ENCODE data around the gene ATXN7L1. TPM values are rescaled to one million over a fixed set of nuclear protein-coding genes. Genes with fewer than 3 reads are reported as not detected.
A peak's percentile ranks its signal among the peaks of the same experiment; 100 is the strongest.

ATXN7L1 gene
- polyA plus RNA-seq, result 10 to 100 TPM in 3 of 4 donors, 1 to 10 TPM in 1; 9.7 to 50.8 (median 26.7) TPM
- long read RNA-seq, donor 1, transcript ATXN7L1-203 (3 exons, 410 nt), result major isoform, 6 of 6 reads
- long read RNA-seq, donor 1, partial matches to known transcripts, result 0 of 6 reads
- long read RNA-seq, donor 1, other reads (novel, unspliced or antisense), result 0 of 6 reads
- long read RNA-seq, donor 2, partial matches to known transcripts, result 0 of 1 reads
- long read RNA-seq, donor 2, other reads (novel, unspliced or antisense), result 0 of 1 reads
- long read RNA-seq, donor 3, partial matches to known transcripts, result 0 of 2 reads
- long read RNA-seq, donor 3, other reads (novel, unspliced or antisense), result 0 of 2 reads
- long read RNA-seq, donor 4, result 0 reads
- long read RNA-seq, donor 5, result 0 reads
- long read RNA-seq, donor 6, partial matches to known transcripts, result 0 of 4 reads
- long read RNA-seq, donor 6, other reads (novel, unspliced or antisense), result 0 of 4 reads
- long read RNA-seq, donor 7, result 0 reads
- long read RNA-seq, donor 8, result 0 reads
- long read RNA-seq, donor 9, partial matches to known transcripts, result 0 of 2 reads
- long read RNA-seq, donor 9, other reads (novel, unspliced or antisense), result 0 of 2 reads
- long read RNA-seq, donor 10, partial matches to known transcripts, result 0 of 1 reads
- long read RNA-seq, donor 10, other reads (novel, unspliced or antisense), result 0 of 1 reads

GRCh38 chr7:105876091-105876963 lies at the start of gene ATXN7L1:
Gene ATXN7L1, minus strand, starts transcription at chr7:105876599. Its CDS starts 41 bp downstream, at chr7:105876558.
- 0 to 2% (median 1%) methylated on average over 44 to 77 of the region's 77 CpGs for WGBS, 3 donors
- peaks cover 8 to 21% (median 9%) of the 10 kb centered on the region in 3 donors for H3K4me1 ChIP-seq (ENCODE audit: control insufficient read depth in 3 of 3, insufficient read depth in 2 of 3, low read depth in 1 of 3, low read length in 2 of 3)
- peak within 1 kb of the TSS; percentile 80 to 94 (median 86) for H3K4me3 ChIP-seq (ENCODE audit: low read depth in 1 of 3, low read length in 3 of 3)
- DNase-seq (peak; percentile 98 to 99), FAIRE-seq (no peak)
- no peaks in the 10 kb centered on the region for H3K9me3 ChIP-seq (ENCODE audit: control insufficient read depth in 2 of 2, insufficient read depth in 1 of 2, low read depth in 1 of 2, low read length in 1 of 2)
- peaks cover 0 to 4% (median 0%) of the 10 kb centered on the region in 3 donors for H3K36me3 ChIP-seq (ENCODE audit: control insufficient read depth in 3 of 3, insufficient read depth in 2 of 3, low read depth in 1 of 3, low read length in 3 of 3)
- peak within 1 kb of the TSS; percentile 91 to 96 (median 94) for H3K27ac ChIP-seq (ENCODE audit: low read depth in 1 of 3, low read length in 2 of 3)
- H3K27me3 ChIP-seq (ENCODE audit: control insufficient read depth in 3 of 3, insufficient read depth in 3 of 3, low read length in 3 of 3), result no peaks in the 10 kb centered on the region

- Histone ChIP-seq H3K4me1 (ENCODE audit: control insufficient read depth in 3 of 3, insufficient read depth in 2 of 3, low read depth in 1 of 3, low read length in 2 of 3) (no peaks in the 10 kb centered on the region), H3K4me3 (ENCODE audit: low read depth in 1 of 3, low read length in 3 of 3) (no peak overlapping the region), H3K36me3 (ENCODE audit: control insufficient read depth in 3 of 3, insufficient read depth in 2 of 3, low read depth in 1 of 3, low read length in 3 of 3) (peaks cover 0 to 10% (median 7%) of the 10 kb centered on the region in 3 donors), H3K27me3 (ENCODE audit: control insufficient read depth in 3 of 3, insufficient read depth in 3 of 3, low read length in 3 of 3) (no peaks in the 10 kb centered on the region), H3K27ac (ENCODE audit: low read depth in 1 of 3, low read length in 2 of 3) (no peak overlapping the region), H3K9me3 (ENCODE audit: control insufficient read depth in 2 of 2, insufficient read depth in 1 of 2, low read depth in 1 of 2, low read length in 1 of 2) (peaks cover 0 to 21% of the 10 kb centered on the region in 2 donors)
- no peak for FAIRE-seq
- DNase-seq, result no peak
- WGBS, 3 donors, result 63 to 68% (median 68%) methylated on average over 3 of the region's 3 CpGs
Measured at GRCh38 chr7:105926131-105926530, 49.7 kb upstream of the ATXN7L1 start.

GRCh38 chr7:105924945-105925344 lies 48.5 kb upstream of the ATXN7L1 start:
- H3K27me3 ChIP-seq (ENCODE audit: control insufficient read depth in 3 of 3, insufficient read depth in 3 of 3, low read length in 3 of 3), result no peaks in the 10 kb centered on the region
- no peaks in the 10 kb centered on the region for H3K4me1 ChIP-seq (ENCODE audit: control insufficient read depth in 3 of 3, insufficient read depth in 2 of 3, low read depth in 1 of 3, low read length in 2 of 3)
- peaks cover 0 to 21% of the 10 kb centered on the region in 2 donors for H3K9me3 ChIP-seq (ENCODE audit: control insufficient read depth in 2 of 2, insufficient read depth in 1 of 2, low read depth in 1 of 2, low read length in 1 of 2)
- H3K4me3 ChIP-seq (ENCODE audit: low read depth in 1 of 3, low read length in 3 of 3), result no peak overlapping the region
- FAIRE-seq (no peak), DNase-seq (no peak)
- peaks cover 0 to 10% (median 7%) of the 10 kb centered on the region in 3 donors for H3K36me3 ChIP-seq (ENCODE audit: control insufficient read depth in 3 of 3, insufficient read depth in 2 of 3, low read depth in 1 of 3, low read length in 3 of 3)
- no peak overlapping the region for H3K27ac ChIP-seq (ENCODE audit: low read depth in 1 of 3, low read length in 2 of 3)
- 70 to 87% (median 75%) methylated on average over 1 of the region's 1 CpG for WGBS, 3 donors

- Histone ChIP-seq H3K27ac (ENCODE audit: low read depth in 1 of 3, low read length in 2 of 3) (no peak overlapping the region), H3K4me1 (ENCODE audit: control insufficient read depth in 3 of 3, insufficient read depth in 2 of 3, low read depth in 1 of 3, low read length in 2 of 3) (no peaks in the 10 kb centered on the region), H3K36me3 (ENCODE audit: control insufficient read depth in 3 of 3, insufficient read depth in 2 of 3, low read depth in 1 of 3, low read length in 3 of 3) (peaks cover 0 to 20% (median 5%) of the 10 kb centered on the region in 3 donors), H3K27me3 (ENCODE audit: control insufficient read depth in 3 of 3, insufficient read depth in 3 of 3, low read length in 3 of 3) (no peaks in the 10 kb centered on the region), H3K9me3 (ENCODE audit: control insufficient read depth in 2 of 2, insufficient read depth in 1 of 2, low read depth in 1 of 2, low read length in 1 of 2) (peaks cover 0 to 21% of the 10 kb centered on the region in 2 donors), H3K4me3 (ENCODE audit: low read depth in 1 of 3, low read length in 3 of 3) (no peak overlapping the region)
- WGBS, 3 donors, result 80 to 95% (median 87%) methylated on average over 4 of the region's 4 CpGs
- DNase-seq (no peak), FAIRE-seq (no peak)
Measured at GRCh38 chr7:105920766-105921165, 44.4 kb upstream of the ATXN7L1 start.

- Histone ChIP-seq H3K36me3 (ENCODE audit: control insufficient read depth in 3 of 3, insufficient read depth in 2 of 3, low read depth in 1 of 3, low read length in 3 of 3) (peaks cover 0 to 11% (median 3%) of the 10 kb centered on the region in 3 donors), H3K9me3 (ENCODE audit: control insufficient read depth in 2 of 2, insufficient read depth in 1 of 2, low read depth in 1 of 2, low read length in 1 of 2) (peaks cover 0 to 3% of the 10 kb centered on the region in 2 donors), H3K27ac (ENCODE audit: low read depth in 1 of 3, low read length in 2 of 3) (no peak overlapping the region), H3K4me3 (ENCODE audit: low read depth in 1 of 3, low read length in 3 of 3) (no peak overlapping the region), H3K27me3 (ENCODE audit: control insufficient read depth in 3 of 3, insufficient read depth in 3 of 3, low read length in 3 of 3) (no peaks in the 10 kb centered on the region), H3K4me1 (ENCODE audit: control insufficient read depth in 3 of 3, insufficient read depth in 2 of 3, low read depth in 1 of 3, low read length in 2 of 3) (no peaks in the 10 kb centered on the region)
- 97 to 100% (median 98%) methylated on average over 2 of the region's 2 CpGs for WGBS, 3 donors
- no peak for DNase-seq
- no peak for FAIRE-seq
Measured at GRCh38 chr7:105917659-105918058, 41.3 kb upstream of the ATXN7L1 start.

- DNase-seq (no peak), FAIRE-seq (no peak)
- no peaks in the 10 kb centered on the region for H3K27me3 ChIP-seq (ENCODE audit: control insufficient read depth in 3 of 3, insufficient read depth in 3 of 3, low read length in 3 of 3)
- H3K9me3 ChIP-seq (ENCODE audit: control insufficient read depth in 2 of 2, insufficient read depth in 1 of 2, low read depth in 1 of 2, low read length in 1 of 2), result no peaks in the 10 kb centered on the region
- H3K36me3 ChIP-seq (ENCODE audit: control insufficient read depth in 3 of 3, insufficient read depth in 2 of 3, low read depth in 1 of 3, low read length in 3 of 3), result peaks cover 0 to 11% (median 3%) of the 10 kb centered on the region in 3 donors
- no peaks in the 10 kb centered on the region for H3K4me1 ChIP-seq (ENCODE audit: control insufficient read depth in 3 of 3, insufficient read depth in 2 of 3, low read depth in 1 of 3, low read length in 2 of 3)
- H3K4me3 ChIP-seq (ENCODE audit: low read depth in 1 of 3, low read length in 3 of 3), result no peak overlapping the region
- H3K27ac ChIP-seq (ENCODE audit: low read depth in 1 of 3, low read length in 2 of 3), result no peak overlapping the region
- 41 to 83% (median 67%) methylated on average over 1 of the region's 1 CpG for WGBS, 3 donors
Measured at GRCh38 chr7:105916603-105917002, 40.2 kb upstream of the ATXN7L1 start.

- FAIRE-seq, result no peak
- H3K36me3 ChIP-seq (ENCODE audit: control insufficient read depth in 3 of 3, insufficient read depth in 2 of 3, low read depth in 1 of 3, low read length in 3 of 3), result peaks cover 0 to 23% (median 0%) of the 10 kb centered on the region in 3 donors
- no peak overlapping the region for H3K4me3 ChIP-seq (ENCODE audit: low read depth in 1 of 3, low read length in 3 of 3)
- no peak overlapping the region for H3K27ac ChIP-seq (ENCODE audit: low read depth in 1 of 3, low read length in 2 of 3)
- peaks cover 0 to 8% of the 10 kb centered on the region in 2 donors for H3K9me3 ChIP-seq (ENCODE audit: control insufficient read depth in 2 of 2, insufficient read depth in 1 of 2, low read depth in 1 of 2, low read length in 1 of 2)
- H3K27me3 ChIP-seq (ENCODE audit: control insufficient read depth in 3 of 3, insufficient read depth in 3 of 3, low read length in 3 of 3), result no peaks in the 10 kb centered on the region
- H3K4me1 ChIP-seq (ENCODE audit: control insufficient read depth in 3 of 3, insufficient read depth in 2 of 3, low read depth in 1 of 3, low read length in 2 of 3), result no peaks in the 10 kb centered on the region
- WGBS, 3 donors, result 51 to 73% (median 69%) methylated on average over 3 of the region's 3 CpGs
- no peak for DNase-seq
Measured at GRCh38 chr7:105913947-105914346, 37.5 kb upstream of the ATXN7L1 start.
